Pancreas (tissue), 10 donors: Measurements from ENCODE around the gene KDM7A. TPM values are rescaled to one million over a fixed set of nuclear protein-coding genes. Genes with fewer than 3 reads are reported as not detected.
"Not testable (repeated sequence)": the region's sequence is repeated elsewhere in the genome, so short reads cannot be mapped to it uniquely, and the experiment has no call there.

Source experiments
- ATAC-seq, 4 donors: fragments of 200-7000 bp; cut with Tn5 transposase; one replicate each; pipeline versions ENCODE4 v1.8.0 to v1.9.1; 2020; ENCODE audit warnings: mild to moderate bottlenecking in 4 of 4, moderate library complexity in 4 of 4
- DNase-seq, 6 donors: peaks; one replicate each; pipeline ENCODE4 v3.0.0-alpha.2; 2020
- FAIRE-seq: peaks from 2 replicates; lab custom pipeline; 2012; peaks lifted over from hg19 to GRCh38; lab: Jason Lieb, UNC
- H3K27ac ChIP-seq, 4 donors: fragments of 200-600 bp; sonication (generic); 1 replicate in 3 of 4; 2 replicates in 1 of 4; pipeline versions ENCODE4 v1.5.0 to v1.8.0; 2020
- H3K27me3 ChIP-seq, 4 donors: fragments of 200-600 bp; one replicate each; pipeline ENCODE4 v1.8.0; 2021
- H3K36me3 ChIP-seq, 3 donors: fragments of 200-600 bp; sonication (generic) in 1 of 3; one replicate each; pipeline versions ENCODE4 v1.5.0 to v1.8.0; 2020 to 2021
- H3K4me1 ChIP-seq, 3 donors: fragments of 200-600 bp; one replicate each; pipeline ENCODE4 v1.8.0; 2021
- H3K4me3 ChIP-seq, 4 donors: fragments of 200-600 bp; sonication (generic) in 2 of 4; one replicate each; pipeline versions ENCODE4 v1.5.0 to v1.8.0; 2020 to 2021
- H3K9me3 ChIP-seq, 4 donors: fragments of 200-600 bp; one replicate each; pipeline ENCODE4 v1.8.0; 2021
- WGBS, 2 donors: extraction: QIAGEN DNeasy Blood & Tissue Kit; methylation state at CpG; one replicate each; pipeline ENCODE4 v1.1.7; 2013; 5-methylcytosine and 5-hydroxymethylcytosine counted together
- intact Hi-C, 3 donors: fragments of 100-400 bp; cut with DNase I; formaldehyde crosslinking; loops; one replicate each; pipeline versions ENCODE4 v1.11.1 to v1.14.2; 2022
- polyA plus RNA-seq, 2 donors: library from polyadenylated mRNA; stranded (reverse); fragments of 200-250 nt; gene quantifications; one replicate each; pipeline ENCODE4 v1.2.3, GENCODE V29; 2013
- total RNA-seq, 6 donors: library from RNA; stranded (reverse); fragmentation: NEBNext Ultra II Directional in 4 of 6; extraction: Animal tissue kit (Norgen Biotek cat#: 25700) in 4 of 6; gene quantifications; one replicate each; pipeline versions ENCODE4 v1.2.1 to v1.2.4, GENCODE V29; 2021 to 2023
- TF ChIP-seq, protein P1 (sequence below), 4 donors: fragments of 200-600 bp; sonication (generic) in 3 of 4; IDR thresholded peaks; one replicate each; pipeline versions ENCODE4 v1.5.0 to v1.8.0; 2021; ENCODE audit warnings: antibody characterized with exemption in 4 of 4
- donor health status: healthy with polysubstance abuse.
- donor health status: DM: no; HTN: no; CAD: no; lungs with moderate emphysema.
- donor health status: DM: no; HTN: no; CAD: no.
- donor health status: control.
- donor health status: control.
- donor health status: Bipolar disorder and iron deficiency.
- donor health status: DM: yes; HTN: yes; CAD: no.
- donor health status: DM: no; HTN: no; CAD: no.
- donor health status: DM: no; HTN: no; CAD: no.
- donor health status: DM: yes; HTN: yes; CAD: no.

The KDM7A gene
- total and polyA plus RNA-seq, 8 donors = 3.3 to 8.5 (median 6.2) TPM

DNA sequence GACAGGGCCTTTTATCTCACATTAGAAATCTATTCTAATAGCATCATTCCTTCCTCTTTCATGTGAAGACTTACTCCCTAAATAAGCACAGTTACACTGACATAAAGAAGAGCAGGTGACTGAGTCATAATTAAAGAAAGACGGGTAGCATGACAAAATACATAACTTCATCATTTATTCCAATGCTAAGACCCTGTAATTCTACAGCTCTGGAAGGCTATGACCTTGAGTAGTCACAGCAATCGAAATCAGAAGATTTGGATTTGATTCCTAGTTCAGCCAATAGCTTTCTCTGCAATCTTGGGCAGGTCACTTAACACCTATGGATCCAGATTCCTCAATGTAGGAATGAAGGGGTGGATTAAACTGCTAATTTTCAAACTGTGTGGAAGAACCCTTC is 42.7 kb downstream of the KDM7A start:
- Histone ChIP-seq H3K27ac (no peak overlapping the region), H3K4me1 (no peaks in the 10 kb centered on the region), H3K9me3 (no peaks in the 10 kb centered on the region), H3K4me3 (no peak overlapping the region), H3K36me3 (peaks cover 0 to 17% (median 0%) of the 10 kb centered on the region in 3 donors), H3K27me3 (no peaks in the 10 kb centered on the region)
- FAIRE-seq (no peak), ATAC-seq (no peak), DNase-seq (no peak)
- 67% methylated on average over 2 of the region's 2 CpGs for WGBS, 2 donors
- TF ChIP-seq, protein P1, sequence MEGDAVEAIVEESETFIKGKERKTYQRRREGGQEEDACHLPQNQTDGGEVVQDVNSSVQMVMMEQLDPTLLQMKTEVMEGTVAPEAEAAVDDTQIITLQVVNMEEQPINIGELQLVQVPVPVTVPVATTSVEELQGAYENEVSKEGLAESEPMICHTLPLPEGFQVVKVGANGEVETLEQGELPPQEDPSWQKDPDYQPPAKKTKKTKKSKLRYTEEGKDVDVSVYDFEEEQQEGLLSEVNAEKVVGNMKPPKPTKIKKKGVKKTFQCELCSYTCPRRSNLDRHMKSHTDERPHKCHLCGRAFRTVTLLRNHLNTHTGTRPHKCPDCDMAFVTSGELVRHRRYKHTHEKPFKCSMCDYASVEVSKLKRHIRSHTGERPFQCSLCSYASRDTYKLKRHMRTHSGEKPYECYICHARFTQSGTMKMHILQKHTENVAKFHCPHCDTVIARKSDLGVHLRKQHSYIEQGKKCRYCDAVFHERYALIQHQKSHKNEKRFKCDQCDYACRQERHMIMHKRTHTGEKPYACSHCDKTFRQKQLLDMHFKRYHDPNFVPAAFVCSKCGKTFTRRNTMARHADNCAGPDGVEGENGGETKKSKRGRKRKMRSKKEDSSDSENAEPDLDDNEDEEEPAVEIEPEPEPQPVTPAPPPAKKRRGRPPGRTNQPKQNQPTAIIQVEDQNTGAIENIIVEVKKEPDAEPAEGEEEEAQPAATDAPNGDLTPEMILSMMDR (IDR thresholded peaks at IDR 0.05) = no peak
- intact Hi-C loops = no loop called here

DNA sequence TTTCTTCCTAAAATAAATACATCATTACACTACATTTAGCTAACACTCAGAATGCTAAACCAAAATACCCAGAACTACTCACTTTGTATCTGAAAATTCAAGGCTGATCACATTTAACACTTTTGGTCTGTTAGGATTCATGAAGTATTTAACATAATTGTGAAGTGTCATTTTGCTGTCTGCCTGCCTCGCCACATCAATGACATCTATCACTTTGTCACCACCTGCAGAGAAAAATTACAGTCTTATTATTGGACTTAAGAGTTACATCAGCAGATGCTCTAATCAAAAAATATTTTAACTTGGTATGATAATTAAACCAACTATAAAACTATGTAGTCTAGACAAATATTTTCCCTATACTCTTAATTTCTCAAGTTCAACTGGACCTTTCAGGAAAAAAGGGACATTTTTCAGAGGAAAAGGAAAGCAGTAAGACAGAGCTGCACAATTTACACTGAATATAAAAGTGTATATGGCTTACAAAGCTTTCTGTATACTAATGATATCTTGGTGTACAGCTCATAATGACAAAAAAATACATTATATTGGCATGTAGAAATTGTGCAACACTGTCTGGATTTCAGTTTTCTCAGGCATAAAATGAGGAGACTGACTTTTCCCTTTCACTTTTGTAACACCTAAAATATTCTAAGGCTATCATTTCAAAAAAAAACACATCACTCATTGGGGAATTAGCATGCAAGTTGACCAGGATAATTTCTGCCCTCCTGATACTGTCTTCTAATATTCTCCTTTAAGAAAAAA is 49.2 kb downstream of the KDM7A start:
- no peak for DNase-seq
- no peak for FAIRE-seq
- Histone ChIP-seq H3K27me3 (no peaks in the 10 kb centered on the region), H3K9me3 (no peaks in the 10 kb centered on the region), H3K27ac (no peak overlapping the region), H3K4me3 (no peak overlapping the region), H3K4me1 (no peaks in the 10 kb centered on the region), H3K36me3 (peaks cover 0 to 44% (median 0%) of the 10 kb centered on the region in 3 donors)
- TF ChIP-seq, protein P1 (IDR thresholded peaks at IDR 0.05) = no peak
- 98 to 99% methylated on average over 1 of the region's 1 CpG for WGBS, 2 donors
- no peak for ATAC-seq
- intact Hi-C loops = no loop called here

DNA sequence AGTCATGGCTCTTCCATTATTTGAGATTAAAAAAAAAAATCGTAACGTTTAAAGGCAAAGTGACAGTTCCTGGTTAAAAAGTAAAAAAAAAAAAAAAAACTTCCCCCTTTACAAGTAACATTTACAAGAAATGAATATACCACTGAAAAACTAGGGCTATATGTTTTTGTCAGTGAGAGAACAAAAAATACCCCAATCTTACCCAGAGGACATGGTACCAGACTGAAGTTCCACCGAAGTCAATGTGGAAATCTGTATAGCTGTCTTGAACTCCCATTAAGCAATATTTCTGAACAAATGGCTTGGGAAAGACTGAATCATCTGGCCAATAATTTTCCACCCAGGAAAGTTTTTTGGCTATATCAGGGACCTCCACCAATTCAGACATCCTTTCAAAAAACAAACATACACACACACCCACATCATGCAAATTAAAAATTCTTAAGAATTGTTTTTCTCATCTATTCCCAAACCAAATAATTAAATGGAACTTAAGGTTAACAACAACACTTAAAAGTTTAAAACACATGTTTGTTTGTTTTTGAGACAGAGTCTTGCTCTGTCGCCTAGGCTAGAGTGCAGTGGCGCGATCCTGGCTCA is 50.2 kb downstream of the KDM7A start:
- 97% methylated on average over 6 of the region's 6 CpGs for WGBS, 2 donors
- peaks cover 0 to 36% (median 0%) of the 10 kb centered on the region in 3 donors for H3K36me3 ChIP-seq
- H3K4me1 ChIP-seq = no peaks in the 10 kb centered on the region
- H3K27me3 ChIP-seq = no peaks in the 10 kb centered on the region
- ATAC-seq (no peak), FAIRE-seq (no peak), DNase-seq (no peak)
- H3K9me3 ChIP-seq = no peaks in the 10 kb centered on the region
- no peak overlapping the region for H3K27ac ChIP-seq
- intact Hi-C loops = no loop called here
- no peak overlapping the region for H3K4me3 ChIP-seq
- TF ChIP-seq, protein P1 (IDR thresholded peaks at IDR 0.05) = no peak

- no peak for DNase-seq
- Histone ChIP-seq H3K4me3 (no peak overlapping the region), H3K27ac (no peak overlapping the region), H3K27me3 (no peaks in the 10 kb centered on the region), H3K9me3 (no peaks in the 10 kb centered on the region), H3K36me3 (peaks cover 0 to 19% (median 0%) of the 10 kb centered on the region in 3 donors), H3K4me1 (no peaks in the 10 kb centered on the region)
- FAIRE-seq = no peak
- ATAC-seq = no peak
- 94% methylated on average over 3 of the region's 3 CpGs for WGBS, 2 donors
- intact Hi-C loops = no loop called here
- TF ChIP-seq, protein P1 (IDR thresholded peaks at IDR 0.05) = no peak
These were observed 53.8 kb downstream of the KDM7A start for GRCh38 chr7:140122965-140123364.

- H3K36me3 ChIP-seq = peaks cover 0 to 10% (median 0%) of the 10 kb centered on the region in 3 donors
- H3K4me1 ChIP-seq = no peaks in the 10 kb centered on the region
- no peak overlapping the region for H3K4me3 ChIP-seq
- intact Hi-C loops = no loop called here
- TF ChIP-seq, protein P1 (IDR thresholded peaks at IDR 0.05) = no peak
- FAIRE-seq = no peak
- peak in 1 of 4 donors; percentile 35 for ATAC-seq
- 54 to 64% methylated on average over 4 of the region's 4 CpGs for WGBS, 2 donors
- H3K27ac ChIP-seq = no peak overlapping the region
- no peaks in the 10 kb centered on the region for H3K9me3 ChIP-seq
- DNase-seq = no peak
- no peaks in the 10 kb centered on the region for H3K27me3 ChIP-seq
These were observed 55.5 kb downstream of the KDM7A start for GRCh38 chr7:140121326-140121725.

GRCh38 chr7:140114817-140115216 is 62.0 kb downstream of the KDM7A start:
- ATAC-seq, intact Hi-C loops, H3K27me3 ChIP-seq, FAIRE-seq, H3K9me3 ChIP-seq, H3K4me3 ChIP-seq, H3K27ac ChIP-seq, H3K4me1 ChIP-seq: not testable (repeated sequence)
- peak in 1 of 6 donors; percentile 58 for DNase-seq
- 99% methylated on average over 24 to 31 of the region's 31 CpGs for WGBS, 2 donors
- H3K36me3 ChIP-seq = peaks cover 0 to 23% (median 0%) of the 10 kb centered on the region in 3 donors

GRCh38 chr7:140108777-140109176 is 68.0 kb downstream of the KDM7A start:
- H3K36me3 ChIP-seq = peaks cover 0 to 32% (median 0%) of the 10 kb centered on the region in 3 donors
- H3K9me3 ChIP-seq, H3K27ac ChIP-seq, intact Hi-C loops, ATAC-seq, H3K4me3 ChIP-seq, FAIRE-seq, H3K4me1 ChIP-seq, DNase-seq, H3K27me3 ChIP-seq: not testable (repeated sequence)
- WGBS, 2 donors = 91 to 99% methylated on average over 7 to 8 of the region's 8 CpGs
